ENCODE results near the gene FCRLB. TPM values are rescaled to one million over a fixed set of nuclear protein-coding genes. Genes with fewer than 3 reads are reported as not detected.
"Not testable (repeated sequence)": the region's sequence is repeated elsewhere in the genome, so short reads cannot be mapped to it uniquely, and the experiment has no call there.

The FCRLB gene
- total and polyA plus RNA-seq, 4 donors = 0.33 to 2.9 (median 0.57) TPM

DNA sequence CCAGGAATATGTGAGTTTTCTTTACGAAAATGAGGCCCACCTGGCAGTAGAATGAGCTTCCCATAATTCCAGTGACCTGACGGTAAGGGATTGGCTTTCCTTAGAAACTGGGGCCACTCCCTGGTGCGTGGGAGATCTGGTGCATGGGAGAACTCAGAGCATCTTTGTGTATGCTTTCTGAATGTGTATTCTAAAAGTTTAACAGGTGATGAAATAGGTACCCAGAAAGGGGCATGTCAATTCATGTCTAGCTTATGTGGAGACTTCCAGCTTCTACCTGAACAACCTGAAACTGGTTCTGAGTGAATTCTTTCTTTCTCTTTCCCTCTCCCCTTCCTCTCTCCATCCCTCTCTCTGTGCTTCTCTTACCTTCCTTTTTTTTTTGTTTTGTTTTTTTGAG, 29.5 kb upstream of the FCRLB start:
- DNase-seq (ENCODE audit: low spot score) = no peak
- Histone ChIP-seq H3K9ac (ENCODE audit: low read depth in 1 of 2, low read length in 2 of 2) (no peak overlapping the region), H3K36me3 (ENCODE audit: control insufficient read depth in 4 of 4, insufficient read depth in 3 of 4, low read depth in 1 of 4, low read length in 3 of 4) (no peaks in the 10 kb centered on the region), H3K27me3 (ENCODE audit: control insufficient read depth in 4 of 4, insufficient read depth in 4 of 4, low read length in 3 of 4) (no peaks in the 10 kb centered on the region), H3K4me3 (ENCODE audit: low read depth in 1 of 3, low read length in 3 of 3) (no peak overlapping the region), H3K4me1 (ENCODE audit: control insufficient read depth in 4 of 4, insufficient read depth in 4 of 4, low read length in 3 of 4) (no peaks in the 10 kb centered on the region), H3K9me3 (ENCODE audit: control insufficient read depth in 4 of 4, low read length in 3 of 4) (no peaks in the 10 kb centered on the region), H3K27ac (ENCODE audit: low read depth in 1 of 2, low read length in 2 of 2) (no peak overlapping the region)
- 89% methylated on average over 3 of the region's 3 CpGs for WGBS
- TF ChIP-seq FOXA2 (IDR thresholded peaks at IDR 0.05) (no peak), EGR1 (IDR thresholded peaks at IDR 0.05; ENCODE audit: low read depth in 2 of 2) (no peak), TAF1 (conservative IDR thresholded peaks at IDR 0.05) (no peak), SP1 (IDR thresholded peaks at IDR 0.05) (no peak), RXRA (IDR thresholded peaks at IDR 0.05) (no peak), FOXA1 (IDR thresholded peaks at IDR 0.05) (no peak), YY1 (IDR thresholded peaks at IDR 0.05) (no peak), HNF4A (conservative IDR thresholded peaks at IDR 0.05) (no peak), GABPA (IDR thresholded peaks at IDR 0.05 in 1 of 2, conservative IDR thresholded peaks at IDR 0.05 in 1 of 2) (no peak), HNF4G (IDR thresholded peaks at IDR 0.05) (no peak), NR2F2 (IDR thresholded peaks at IDR 0.05) (no peak), RAD21 (IDR thresholded peaks at IDR 0.05) (no peak), JUND (IDR thresholded peaks at IDR 0.05) (no peak)
- TF ChIP-seq, protein P1, sequence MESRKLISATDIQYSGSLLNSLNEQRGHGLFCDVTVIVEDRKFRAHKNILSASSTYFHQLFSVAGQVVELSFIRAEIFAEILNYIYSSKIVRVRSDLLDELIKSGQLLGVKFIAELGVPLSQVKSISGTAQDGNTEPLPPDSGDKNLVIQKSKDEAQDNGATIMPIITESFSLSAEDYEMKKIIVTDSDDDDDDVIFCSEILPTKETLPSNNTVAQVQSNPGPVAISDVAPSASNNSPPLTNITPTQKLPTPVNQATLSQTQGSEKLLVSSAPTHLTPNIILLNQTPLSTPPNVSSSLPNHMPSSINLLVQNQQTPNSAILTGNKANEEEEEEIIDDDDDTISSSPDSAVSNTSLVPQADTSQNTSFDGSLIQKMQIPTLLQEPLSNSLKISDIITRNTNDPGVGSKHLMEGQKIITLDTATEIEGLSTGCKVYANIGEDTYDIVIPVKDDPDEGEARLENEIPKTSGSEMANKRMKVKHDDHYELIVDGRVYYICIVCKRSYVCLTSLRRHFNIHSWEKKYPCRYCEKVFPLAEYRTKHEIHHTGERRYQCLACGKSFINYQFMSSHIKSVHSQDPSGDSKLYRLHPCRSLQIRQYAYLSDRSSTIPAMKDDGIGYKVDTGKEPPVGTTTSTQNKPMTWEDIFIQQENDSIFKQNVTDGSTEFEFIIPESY (IDR thresholded peaks at IDR 0.05) = no peak
- TF ChIP-seq, protein P2, sequence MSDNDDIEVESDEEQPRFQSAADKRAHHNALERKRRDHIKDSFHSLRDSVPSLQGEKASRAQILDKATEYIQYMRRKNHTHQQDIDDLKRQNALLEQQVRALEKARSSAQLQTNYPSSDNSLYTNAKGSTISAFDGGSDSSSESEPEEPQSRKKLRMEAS (IDR thresholded peaks at IDR 0.05) = no peak
- TF ChIP-seq, protein P3, sequence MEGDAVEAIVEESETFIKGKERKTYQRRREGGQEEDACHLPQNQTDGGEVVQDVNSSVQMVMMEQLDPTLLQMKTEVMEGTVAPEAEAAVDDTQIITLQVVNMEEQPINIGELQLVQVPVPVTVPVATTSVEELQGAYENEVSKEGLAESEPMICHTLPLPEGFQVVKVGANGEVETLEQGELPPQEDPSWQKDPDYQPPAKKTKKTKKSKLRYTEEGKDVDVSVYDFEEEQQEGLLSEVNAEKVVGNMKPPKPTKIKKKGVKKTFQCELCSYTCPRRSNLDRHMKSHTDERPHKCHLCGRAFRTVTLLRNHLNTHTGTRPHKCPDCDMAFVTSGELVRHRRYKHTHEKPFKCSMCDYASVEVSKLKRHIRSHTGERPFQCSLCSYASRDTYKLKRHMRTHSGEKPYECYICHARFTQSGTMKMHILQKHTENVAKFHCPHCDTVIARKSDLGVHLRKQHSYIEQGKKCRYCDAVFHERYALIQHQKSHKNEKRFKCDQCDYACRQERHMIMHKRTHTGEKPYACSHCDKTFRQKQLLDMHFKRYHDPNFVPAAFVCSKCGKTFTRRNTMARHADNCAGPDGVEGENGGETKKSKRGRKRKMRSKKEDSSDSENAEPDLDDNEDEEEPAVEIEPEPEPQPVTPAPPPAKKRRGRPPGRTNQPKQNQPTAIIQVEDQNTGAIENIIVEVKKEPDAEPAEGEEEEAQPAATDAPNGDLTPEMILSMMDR (IDR thresholded peaks at IDR 0.05; ENCODE audit: low read depth, low read length, missing input control) = no peak
- TF ChIP-seq, protein P4, sequence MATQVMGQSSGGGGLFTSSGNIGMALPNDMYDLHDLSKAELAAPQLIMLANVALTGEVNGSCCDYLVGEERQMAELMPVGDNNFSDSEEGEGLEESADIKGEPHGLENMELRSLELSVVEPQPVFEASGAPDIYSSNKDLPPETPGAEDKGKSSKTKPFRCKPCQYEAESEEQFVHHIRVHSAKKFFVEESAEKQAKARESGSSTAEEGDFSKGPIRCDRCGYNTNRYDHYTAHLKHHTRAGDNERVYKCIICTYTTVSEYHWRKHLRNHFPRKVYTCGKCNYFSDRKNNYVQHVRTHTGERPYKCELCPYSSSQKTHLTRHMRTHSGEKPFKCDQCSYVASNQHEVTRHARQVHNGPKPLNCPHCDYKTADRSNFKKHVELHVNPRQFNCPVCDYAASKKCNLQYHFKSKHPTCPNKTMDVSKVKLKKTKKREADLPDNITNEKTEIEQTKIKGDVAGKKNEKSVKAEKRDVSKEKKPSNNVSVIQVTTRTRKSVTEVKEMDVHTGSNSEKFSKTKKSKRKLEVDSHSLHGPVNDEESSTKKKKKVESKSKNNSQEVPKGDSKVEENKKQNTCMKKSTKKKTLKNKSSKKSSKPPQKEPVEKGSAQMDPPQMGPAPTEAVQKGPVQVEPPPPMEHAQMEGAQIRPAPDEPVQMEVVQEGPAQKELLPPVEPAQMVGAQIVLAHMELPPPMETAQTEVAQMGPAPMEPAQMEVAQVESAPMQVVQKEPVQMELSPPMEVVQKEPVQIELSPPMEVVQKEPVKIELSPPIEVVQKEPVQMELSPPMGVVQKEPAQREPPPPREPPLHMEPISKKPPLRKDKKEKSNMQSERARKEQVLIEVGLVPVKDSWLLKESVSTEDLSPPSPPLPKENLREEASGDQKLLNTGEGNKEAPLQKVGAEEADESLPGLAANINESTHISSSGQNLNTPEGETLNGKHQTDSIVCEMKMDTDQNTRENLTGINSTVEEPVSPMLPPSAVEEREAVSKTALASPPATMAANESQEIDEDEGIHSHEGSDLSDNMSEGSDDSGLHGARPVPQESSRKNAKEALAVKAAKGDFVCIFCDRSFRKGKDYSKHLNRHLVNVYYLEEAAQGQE (IDR thresholded peaks at IDR 0.05) = no peak
- TF ChIP-seq, protein P5, sequence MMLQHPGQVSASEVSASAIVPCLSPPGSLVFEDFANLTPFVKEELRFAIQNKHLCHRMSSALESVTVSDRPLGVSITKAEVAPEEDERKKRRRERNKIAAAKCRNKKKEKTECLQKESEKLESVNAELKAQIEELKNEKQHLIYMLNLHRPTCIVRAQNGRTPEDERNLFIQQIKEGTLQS (IDR thresholded peaks at IDR 0.05) = no peak

DNA sequence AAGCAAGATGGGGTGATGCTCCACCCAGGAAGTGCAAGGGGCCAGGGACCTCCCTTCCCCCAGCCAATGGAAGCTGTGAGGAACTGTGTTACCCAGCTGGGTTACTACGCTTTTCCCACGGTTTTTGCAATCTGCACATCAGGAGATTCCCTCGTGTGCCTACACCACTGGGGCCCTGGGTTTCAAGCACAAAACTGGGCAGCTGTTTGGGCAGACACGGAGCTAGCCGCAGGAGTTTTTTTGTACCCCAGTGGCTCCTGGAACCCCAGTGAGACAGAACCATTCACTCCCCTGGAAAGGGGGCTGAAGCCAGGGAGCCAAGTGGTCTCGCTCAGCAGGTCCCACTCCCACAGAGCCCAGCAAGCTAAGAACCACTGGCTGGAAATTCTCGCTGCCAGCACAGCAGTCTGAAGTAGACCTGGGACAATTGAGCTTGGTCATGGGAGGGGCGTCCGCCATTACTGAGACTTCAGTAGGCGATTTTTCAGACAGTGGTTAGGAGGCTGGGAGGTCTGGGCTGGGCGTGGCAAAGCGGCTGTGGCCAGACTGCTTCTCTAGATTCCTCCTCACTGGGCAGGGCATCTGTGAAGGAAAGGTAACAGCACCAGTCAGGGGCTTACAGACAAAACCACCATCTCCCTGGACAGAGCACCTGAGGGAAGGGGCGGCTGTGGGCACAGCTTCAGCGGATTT, 28.2 kb upstream of the FCRLB start:
- not testable (repeated sequence) for H3K36me3 ChIP-seq (ENCODE audit: control insufficient read depth in 4 of 4, insufficient read depth in 3 of 4, low read depth in 1 of 4, low read length in 3 of 4); H3K27ac ChIP-seq (ENCODE audit: low read depth in 1 of 2, low read length in 2 of 2); H3K9ac ChIP-seq (ENCODE audit: low read depth in 1 of 2, low read length in 2 of 2); H3K9me3 ChIP-seq (ENCODE audit: control insufficient read depth in 4 of 4, low read length in 3 of 4); H3K4me3 ChIP-seq (ENCODE audit: low read depth in 1 of 3, low read length in 3 of 3); H3K4me1 ChIP-seq (ENCODE audit: control insufficient read depth in 4 of 4, insufficient read depth in 4 of 4, low read length in 3 of 4); DNase-seq (ENCODE audit: low spot score); H3K27me3 ChIP-seq (ENCODE audit: control insufficient read depth in 4 of 4, insufficient read depth in 4 of 4, low read length in 3 of 4)
- 94% methylated on average over 14 of the region's 14 CpGs for WGBS

DNA sequence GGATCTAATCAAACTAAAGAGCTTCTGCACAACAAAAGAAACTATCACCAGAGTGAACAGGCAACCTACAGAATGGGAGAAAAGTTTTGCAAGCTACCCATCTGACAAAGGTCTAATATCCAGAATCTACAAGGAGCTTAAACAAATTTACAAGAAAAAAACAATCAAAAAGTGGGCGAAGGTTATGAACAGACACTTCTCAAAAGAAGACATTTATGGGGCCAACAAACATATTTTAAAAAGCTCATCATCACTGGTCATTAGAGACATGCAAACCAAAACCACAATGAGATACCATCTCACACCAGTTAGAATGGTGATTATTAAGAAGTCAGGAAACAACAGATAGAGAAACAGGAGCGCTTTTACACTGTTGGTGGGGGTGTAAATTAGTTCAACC, 23.0 kb upstream of the FCRLB start:
- DNase-seq (ENCODE audit: low spot score); H3K9me3 ChIP-seq (ENCODE audit: control insufficient read depth in 4 of 4, low read length in 3 of 4); H3K9ac ChIP-seq (ENCODE audit: low read depth in 1 of 2, low read length in 2 of 2); H3K36me3 ChIP-seq (ENCODE audit: control insufficient read depth in 4 of 4, insufficient read depth in 3 of 4, low read depth in 1 of 4, low read length in 3 of 4); H3K27ac ChIP-seq (ENCODE audit: low read depth in 1 of 2, low read length in 2 of 2); H3K27me3 ChIP-seq (ENCODE audit: control insufficient read depth in 4 of 4, insufficient read depth in 4 of 4, low read length in 3 of 4); H3K4me1 ChIP-seq (ENCODE audit: control insufficient read depth in 4 of 4, insufficient read depth in 4 of 4, low read length in 3 of 4); H3K4me3 ChIP-seq (ENCODE audit: low read depth in 1 of 3, low read length in 3 of 3): not testable (repeated sequence)
- WGBS = 90% methylated on average over 2 of the region's 2 CpGs
